Measurements from ENCODE around the gene AIG1. TPM values are rescaled to one million over a fixed set of nuclear protein-coding genes. Genes with fewer than 3 reads are reported as not detected.
"Not testable (repeated sequence)": the region's sequence is repeated elsewhere in the genome, so short reads cannot be mapped to it uniquely, and the experiment has no call there.

Gene AIG1
- total RNA-seq, 1 donor from 2014 or later, result 11.0 TPM

- no peak for DNase-seq (ENCODE audit: low read depth in 2 of 2)
Measured at GRCh38 chr6:143229400-143229799, 168.7 kb downstream of the AIG1 start.

GRCh38 chr6:143232849-143233248 is 172.2 kb downstream of the AIG1 start:
- peak in 1 of 2 donors; percentile 24 for DNase-seq (ENCODE audit: low read depth in 2 of 2)

GRCh38 chr6:143233554-143234285 is 173.0 kb downstream of the AIG1 start:
- no peak for DNase-seq (ENCODE audit: low read depth in 2 of 2)

GRCh38 chr6:143234734-143235133 is 174.0 kb downstream of the AIG1 start:
- DNase-seq (ENCODE audit: low read depth in 2 of 2), result no peak

GRCh38 chr6:143236151-143236798 is 175.6 kb downstream of the AIG1 start:
- peak in 1 of 2 donors; percentile 3 for DNase-seq (ENCODE audit: low read depth in 2 of 2)

- DNase-seq (ENCODE audit: low read depth in 2 of 2), result no peak
Measured at GRCh38 chr6:143238306-143238705, 177.6 kb downstream of the AIG1 start.

GRCh38 chr6:143241111-143241510 is 180.4 kb downstream of the AIG1 start:
- DNase-seq (ENCODE audit: low read depth in 2 of 2), result no peak

- no peak for DNase-seq (ENCODE audit: low read depth in 2 of 2)
Measured at GRCh38 chr6:143241911-143242310, 181.2 kb downstream of the AIG1 start.

- no peak for DNase-seq (ENCODE audit: low read depth in 2 of 2)
Measured at GRCh38 chr6:143243786-143244185, 183.1 kb downstream of the AIG1 start.

GRCh38 chr6:143245656-143246055 is 185.0 kb downstream of the AIG1 start:
- DNase-seq (ENCODE audit: low read depth in 2 of 2), result no peak

GRCh38 chr6:143246166-143246775 is 185.6 kb downstream of the AIG1 start:
- DNase-seq (ENCODE audit: low read depth in 2 of 2), result not testable (repeated sequence)

- DNase-seq (ENCODE audit: low read depth in 2 of 2), result no peak
Measured at GRCh38 chr6:143247586-143247985, 186.9 kb downstream of the AIG1 start.

- DNase-seq (ENCODE audit: low read depth in 2 of 2), result no peak
Measured at GRCh38 chr6:143248359-143248758, 187.7 kb downstream of the AIG1 start.

- DNase-seq (ENCODE audit: low read depth in 2 of 2), result no peak
Measured at GRCh38 chr6:143251288-143251687, 190.6 kb downstream of the AIG1 start.

GRCh38 chr6:143252961-143253360 is 192.3 kb downstream of the AIG1 start:
- no peak for DNase-seq (ENCODE audit: low read depth in 2 of 2)

- DNase-seq (ENCODE audit: low read depth in 2 of 2), result no peak
Measured at GRCh38 chr6:143253586-143253985, 192.9 kb downstream of the AIG1 start.

- no peak for DNase-seq (ENCODE audit: low read depth in 2 of 2)
Measured at GRCh38 chr6:143258945-143259344, 198.3 kb downstream of the AIG1 start.

- no peak for DNase-seq (ENCODE audit: low read depth in 2 of 2)
Measured at GRCh38 chr6:143260857-143261256, 200.2 kb downstream of the AIG1 start.

GRCh38 chr6:143261899-143262436 is 201.3 kb downstream of the AIG1 start:
- no peak for DNase-seq (ENCODE audit: low read depth in 2 of 2)

- DNase-seq (ENCODE audit: low read depth in 2 of 2), result no peak
Measured at GRCh38 chr6:143262859-143263258, 202.2 kb downstream of the AIG1 start.

GRCh38 chr6:143264379-143264778 is 203.7 kb downstream of the AIG1 start:
- DNase-seq (ENCODE audit: low read depth in 2 of 2), result no peak

- DNase-seq (ENCODE audit: low read depth in 2 of 2), result no peak
Measured at GRCh38 chr6:143264986-143265764, 204.5 kb downstream of the AIG1 start.
